HepG2 (cell line): Measurements from ENCODE around the gene MRFAP1. TPM values are rescaled to one million over a fixed set of nuclear protein-coding genes. Genes with fewer than 3 reads are reported as not detected.

Source experiments
- ATAC-seq: fragments of 200-7000 bp; cut with Tn5 transposase; 3 replicates; pipeline ENCODE4 v1.9.1; 2020; ENCODE audit warnings: mild to moderate bottlenecking, moderate library complexity
- BruUV-seq: library from RNA; stranded (reverse); fragments of 400-500 nt; replicated peaks from 2 replicates; lab custom pipeline; 2021; lab: Mats Ljungman, UMichigan
- CTCF ChIA-PET: fragments of 300-600 bp; formaldehyde crosslinking; extraction: SDS; loops from one replicate; lab custom pipeline; 2021; ENCODE audit warnings: low total read pairs, inconsistent platforms, low intra/inter-chr PET ratio; lab: Yijun Ruan, JAX
- POLR2A ChIA-PET: fragments of 350-600 bp; sonication (Branson Sonifier 250); formaldehyde crosslinking; loops from one replicate; lab custom pipeline; 2020; ENCODE audit warnings: antibody characterized with exemption, inconsistent platforms; lab: Yijun Ruan, JAX
- DNase-seq: peaks from one replicate; pipeline ENCODE4 v3.0.0-alpha.2; 2015; ENCODE audit warnings: low spot score
- FAIRE-seq: peaks from 3 replicates; lab custom pipeline; 2011; peaks lifted over from hg19 to GRCh38; lab: Jason Lieb, UNC
- H2AFZ ChIP-seq: one replicate; pipeline ENCODE4 v1.6.1; 2011; ENCODE audit warnings: low read length, inconsistent platforms
- H3K27ac ChIP-seq: fragments of 300-600 bp; 3 replicates; pipeline ENCODE4 v1.8.0; 2011; ENCODE audit warnings: mixed run types, mild to moderate bottlenecking, mixed read lengths, low read length, inconsistent platforms; ENCODE audit not compliant: insufficient read depth; ENCODE audit errors: extremely low read length
- H3K27me3 ChIP-seq, 2 experiments: fragments of 200-600 bp in 1 of 2; 2 replicates in 1 of 2; 3 replicates in 1 of 2; pipeline versions ENCODE4 v1.6.0 to v1.8.0; 2011; ENCODE audit warnings: low read length in 2 of 2, mild to moderate bottlenecking in 2 of 2, moderate library complexity in 2 of 2, inconsistent platforms in 1 of 2; ENCODE audit not compliant: insufficient read depth in 2 of 2, control insufficient read depth in 1 of 2
- H3K36me3 ChIP-seq, 2 experiments: fragments of 200-600 bp in 1 of 2; replicated peaks in 1 of 2; 2 replicates in 1 of 2; 3 replicates in 1 of 2; pipeline versions ENCODE4 v1.5.1 to v1.8.0; 2011; ENCODE audit warnings: low read length in 2 of 2, inconsistent platforms in 1 of 2; ENCODE audit not compliant: insufficient read depth in 2 of 2, control insufficient read depth in 1 of 2
- H3K4me1 ChIP-seq: 2 replicates; pipeline ENCODE4 v1.5.1; 2012; ENCODE audit warnings: low read length, inconsistent platforms; ENCODE audit not compliant: insufficient read depth
- H3K4me2 ChIP-seq: 2 replicates; pipeline ENCODE4 v1.6.0; 2011; ENCODE audit warnings: low read depth, low read length, inconsistent platforms
- H3K4me3 ChIP-seq, 3 experiments: fragments of 200-600 bp in 1 of 3; sonication (generic), shearing (Covaris generic) in 1 of 3; replicated peaks in 1 of 3; 2 replicates each; pipeline ENCODE4 v1.5.1; 2011 to 2016; ENCODE audit warnings: low read length in 3 of 3, inconsistent platforms in 2 of 3, low read depth in 2 of 3, mild to moderate bottlenecking in 2 of 3, control low read depth in 1 of 3, mixed read lengths in 1 of 3; ENCODE audit not compliant: insufficient read depth in 1 of 3
- H3K79me2 ChIP-seq: one replicate; pipeline ENCODE4 v1.6.1; 2011; ENCODE audit warnings: low read length, inconsistent platforms; ENCODE audit not compliant: insufficient read depth
- H3K9ac ChIP-seq: 2 replicates; pipeline ENCODE4 v1.6.0; 2011; ENCODE audit warnings: mild to moderate bottlenecking, low read depth, low read length, inconsistent platforms; ENCODE audit not compliant: insufficient read depth
- H3K9me3 ChIP-seq: 2 replicates; pipeline ENCODE4 v1.5.1; 2012; ENCODE audit warnings: mild to moderate bottlenecking, low read length
- H4K20me1 ChIP-seq: 2 replicates; pipeline ENCODE4 v1.6.0; 2011; ENCODE audit warnings: inconsistent platforms, mild to moderate bottlenecking, low read length, moderate library complexity; ENCODE audit not compliant: insufficient read depth
- AKAP8 ChIP-seq: sonication (generic); formaldehyde crosslinking; IDR thresholded peaks from 2 replicates; pipeline ENCODE4 v1.5.1; 2020; ENCODE audit warnings: mild to moderate bottlenecking, missing genetic modification reagents
- HDAC1 ChIP-seq: sonication (generic); formaldehyde crosslinking; IDR thresholded peaks from 2 replicates; pipeline ENCODE4 v1.5.1; 2020; ENCODE audit warnings: mild to moderate bottlenecking, missing genetic modification reagents
- ISX ChIP-seq: sonication (generic); formaldehyde crosslinking; conservative IDR thresholded peaks from 2 replicates; pipeline ENCODE4 v1.5.0; 2020; ENCODE audit warnings: missing genetic modification reagents
- JUND ChIP-seq: sonication (generic); formaldehyde crosslinking; IDR thresholded peaks from 2 replicates; pipeline ENCODE4 v1.8.0; 2022; ENCODE audit warnings: mild to moderate bottlenecking, missing genetic modification reagents
- MEIS2 ChIP-seq: sonication (generic); formaldehyde crosslinking; IDR thresholded peaks from 2 replicates; pipeline ENCODE4 v1.9.0; 2021; ENCODE audit warnings: mild to moderate bottlenecking, missing genetic modification reagents
- MYC ChIP-seq: sonication (generic); formaldehyde crosslinking; IDR thresholded peaks from 2 replicates; pipeline ENCODE4 v1.9.0; 2021; ENCODE audit warnings: missing genetic modification reagents, borderline replicate concordance
- RARA ChIP-seq: IDR thresholded peaks from 2 replicates; pipeline ENCODE4 v1.6.1; 2016; ENCODE audit warnings: missing genetic modification reagents, missing compliant biosample characterization
- RFX5 ChIP-seq: IDR thresholded peaks from 2 replicates; pipeline ENCODE4 v1.6.1; 2011; ENCODE audit warnings: low read depth, low read length, improper control_type of control experiment
- SRSF9 ChIP-seq: fragments of 200-400 bp; formaldehyde crosslinking; IDR thresholded peaks from 2 replicates; pipeline ENCODE4 v1.6.1; 2018; ENCODE audit warnings: borderline replicate concordance, mild to moderate bottlenecking, low read depth, low read length; ENCODE audit not compliant: insufficient read depth, poor library complexity, severe bottlenecking
- ZKSCAN1 ChIP-seq: fragments of 150-350 bp; IDR thresholded peaks from 2 replicates; pipeline ENCODE4 v1.6.1; 2014; ENCODE audit warnings: low read length
- ZNF605 ChIP-seq: sonication (generic); formaldehyde crosslinking; IDR thresholded peaks from 2 replicates; pipeline ENCODE4 v1.8.0; 2022; ENCODE audit warnings: mild to moderate bottlenecking, missing genetic modification reagents
- ZNF619 ChIP-seq: sonication (generic); formaldehyde crosslinking; IDR thresholded peaks from 2 replicates; pipeline ENCODE4 v1.4.0; 2020; ENCODE audit warnings: mild to moderate bottlenecking, missing genetic modification reagents
- WGBS: methylation state at CpG from one replicate; pipeline ENCODE4 v1.1.6; 2017; ENCODE audit warnings: low lambda C conversion rate; 5-methylcytosine and 5-hydroxymethylcytosine counted together
- in situ Hi-C: cut with HindIII; loops from 2 replicates; pipeline ENCODE4 v1.10.0; 2017; ENCODE audit warnings: low pct_unique_long_range_greater_than_20kb; ENCODE audit not compliant: extremely low pct_ligation_motif_present
- intact Hi-C: fragments of 100-400 bp; cut with micrococcal nuclease; formaldehyde crosslinking; loops from one replicate; pipeline ENCODE4 v1.10.0; 2022; ENCODE audit not compliant: unreplicated experiment
- polyA plus RNA-seq, 8 experiments: library from polyadenylated mRNA; depleted of rRNA in 3 of 8; stranded (reverse) in 7 of 8; unstranded in 1 of 8; fragments of >200 nt; fragmentation: Illumina TruSeq in 4 of 8; extraction: Trizol in 4 of 8; gene quantifications; 2 replicates each; pipeline versions ENCODE4 v1.2.1 to v1.2.3, GENCODE V29; 2011 to 2016; ENCODE audit warnings: low read depth in 4 of 8, missing spikeins in 1 of 8, mixed read lengths in 1 of 8; ENCODE audit not compliant: insufficient read depth in 1 of 8
- total RNA-seq, 5 experiments: library from RNA; depleted of rRNA; stranded (reverse); fragments of >200 nt; fragmentation: Illumina TruSeq; extraction: Trizol; gene quantifications; 2 replicates each; pipeline ENCODE4 v1.2.3, GENCODE V29; 2016; ENCODE audit warnings: low read depth in 1 of 5
- TF ChIP-seq, protein P1 (sequence below): sonication (generic); formaldehyde crosslinking; IDR thresholded peaks from 2 replicates; pipeline ENCODE4 v1.4.0; 2020; ENCODE audit warnings: mild to moderate bottlenecking, missing genetic modification reagents
- TF ChIP-seq, protein P2 (sequence below): sonication (generic); formaldehyde crosslinking; IDR thresholded peaks from 2 replicates; pipeline ENCODE4 v1.4.0; 2020; ENCODE audit warnings: missing genetic modification reagents, mild to moderate bottlenecking, borderline replicate concordance

The MRFAP1 gene
- total and polyA plus RNA-seq, 2 of the 13 experiments (the other 11 are each of a cell fraction or from before 2014, with no cell fraction given), result 112 to 158 TPM

DNA sequence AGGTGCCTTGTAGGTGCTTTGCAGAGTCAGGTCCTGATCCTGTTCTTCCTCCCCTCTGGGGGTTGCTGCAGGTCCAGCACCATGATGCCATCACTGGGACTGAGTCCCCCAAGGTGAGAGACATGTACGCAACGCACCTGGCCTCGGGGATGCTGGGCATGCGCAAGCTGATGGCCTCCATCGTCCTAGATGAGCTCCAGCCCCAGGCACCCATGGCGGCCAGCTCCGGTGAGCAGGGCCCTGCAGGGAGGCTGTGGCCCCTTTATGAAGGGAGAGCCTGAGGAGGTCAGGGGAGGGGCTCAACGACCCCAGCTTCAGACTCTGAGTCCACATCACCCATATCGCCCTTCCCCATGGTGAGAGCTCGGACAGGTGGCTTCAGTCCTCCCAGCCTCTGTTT lies 42.4 kb upstream of the MRFAP1 start:
- no peak for ATAC-seq
- no peaks in the 10 kb centered on the region; a peak in 1 of 5 replicates for H3K36me3 ChIP-seq
- WGBS, result 58% methylated on average over 2 of the region's 10 CpGs
- POLR2A ChIA-PET, result no interaction called here
- intact Hi-C loops, result no loop called here
- H2AFZ ChIP-seq, result no peak overlapping the region
- BruUV-seq, result no TSS peak
- no peak overlapping the region for H3K9ac ChIP-seq
- no peak for TF ChIP-seq RFX5
- TF ChIP-seq, protein P1, sequence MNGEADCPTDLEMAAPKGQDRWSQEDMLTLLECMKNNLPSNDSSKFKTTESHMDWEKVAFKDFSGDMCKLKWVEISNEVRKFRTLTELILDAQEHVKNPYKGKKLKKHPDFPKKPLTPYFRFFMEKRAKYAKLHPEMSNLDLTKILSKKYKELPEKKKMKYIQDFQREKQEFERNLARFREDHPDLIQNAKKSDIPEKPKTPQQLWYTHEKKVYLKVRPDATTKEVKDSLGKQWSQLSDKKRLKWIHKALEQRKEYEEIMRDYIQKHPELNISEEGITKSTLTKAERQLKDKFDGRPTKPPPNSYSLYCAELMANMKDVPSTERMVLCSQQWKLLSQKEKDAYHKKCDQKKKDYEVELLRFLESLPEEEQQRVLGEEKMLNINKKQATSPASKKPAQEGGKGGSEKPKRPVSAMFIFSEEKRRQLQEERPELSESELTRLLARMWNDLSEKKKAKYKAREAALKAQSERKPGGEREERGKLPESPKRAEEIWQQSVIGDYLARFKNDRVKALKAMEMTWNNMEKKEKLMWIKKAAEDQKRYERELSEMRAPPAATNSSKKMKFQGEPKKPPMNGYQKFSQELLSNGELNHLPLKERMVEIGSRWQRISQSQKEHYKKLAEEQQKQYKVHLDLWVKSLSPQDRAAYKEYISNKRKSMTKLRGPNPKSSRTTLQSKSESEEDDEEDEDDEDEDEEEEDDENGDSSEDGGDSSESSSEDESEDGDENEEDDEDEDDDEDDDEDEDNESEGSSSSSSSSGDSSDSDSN (CRISPR knock-in tag), result no peak
- 0 out of 2 replicates have a peak, but pooled peaks have one; percentile 16 for TF ChIP-seq ZKSCAN1
- TF ChIP-seq ZNF619, result no peak
- TF ChIP-seq AKAP8 (CRISPR knock-in tag), result no peak
- no peaks in the 10 kb centered on the region for H3K79me2 ChIP-seq
- H3K9me3 ChIP-seq, result no peaks in the 10 kb centered on the region
- no peak overlapping the region for H3K27ac ChIP-seq
- no peak for FAIRE-seq
- H3K27me3 ChIP-seq, result no peaks in the 10 kb centered on the region
- no peaks in the 10 kb centered on the region for H4K20me1 ChIP-seq
- CTCF ChIA-PET, result no interaction called here
- no peak for DNase-seq
- in situ Hi-C loops, result no loop called here
- no peak overlapping the region for H3K4me2 ChIP-seq
- no peak overlapping the region for H3K4me3 ChIP-seq
- H3K4me1 ChIP-seq, result peaks cover 20% of the 10 kb centered on the region

DNA sequence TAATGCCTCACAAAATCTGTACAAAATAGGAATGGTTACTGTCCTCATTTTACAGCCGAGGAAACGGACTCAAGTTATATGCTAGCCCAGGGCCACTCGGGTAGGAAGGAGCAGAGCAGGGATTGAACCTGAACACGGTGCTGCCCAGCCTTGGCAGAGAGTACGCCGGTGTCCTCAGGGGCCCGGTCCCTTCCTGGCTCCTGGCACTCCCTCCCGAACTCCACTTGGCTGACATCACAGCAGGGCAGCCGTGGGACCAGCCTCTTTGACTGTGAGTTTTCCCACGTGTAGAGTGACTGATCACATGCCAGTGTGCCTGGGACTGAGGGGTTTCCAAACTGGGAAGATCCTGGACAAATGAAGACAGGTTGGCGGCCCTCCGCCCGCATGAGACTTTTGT lies 41.8 kb upstream of the MRFAP1 start:
- no peaks in the 10 kb centered on the region for H3K9me3 ChIP-seq
- intact Hi-C loops, result no loop called here
- no peak overlapping the region for H3K27ac ChIP-seq
- H3K4me3 ChIP-seq, result no peak overlapping the region
- H3K9ac ChIP-seq, result no peak overlapping the region
- no peak for ATAC-seq
- H3K79me2 ChIP-seq, result no peaks in the 10 kb centered on the region
- POLR2A ChIA-PET, result no interaction called here
- no peak overlapping the region for H2AFZ ChIP-seq
- H4K20me1 ChIP-seq, result no peaks in the 10 kb centered on the region
- H3K27me3 ChIP-seq, result no peaks in the 10 kb centered on the region
- BruUV-seq, result no TSS peak
- DNase-seq, result no peak
- H3K4me1 ChIP-seq, result peaks cover 20% of the 10 kb centered on the region
- FAIRE-seq, result no peak
- no peak overlapping the region for H3K4me2 ChIP-seq
- in situ Hi-C loops, result no loop called here
- H3K36me3 ChIP-seq, result no peaks in the 10 kb centered on the region; a peak in 1 of 5 replicates
- CTCF ChIA-PET, result no interaction called here
- WGBS, result 83% methylated on average over 11 of the region's 13 CpGs
- TF ChIP-seq HDAC1 (CRISPR knock-in tag), result no peak
- TF ChIP-seq RARA (CRISPR knock-in tag), result no peak
- no peak for TF ChIP-seq ISX (CRISPR knock-in tag)
- no peak for TF ChIP-seq MEIS2 (CRISPR knock-in tag)
- no peak for TF ChIP-seq ZNF605
- TF ChIP-seq, protein P2, sequence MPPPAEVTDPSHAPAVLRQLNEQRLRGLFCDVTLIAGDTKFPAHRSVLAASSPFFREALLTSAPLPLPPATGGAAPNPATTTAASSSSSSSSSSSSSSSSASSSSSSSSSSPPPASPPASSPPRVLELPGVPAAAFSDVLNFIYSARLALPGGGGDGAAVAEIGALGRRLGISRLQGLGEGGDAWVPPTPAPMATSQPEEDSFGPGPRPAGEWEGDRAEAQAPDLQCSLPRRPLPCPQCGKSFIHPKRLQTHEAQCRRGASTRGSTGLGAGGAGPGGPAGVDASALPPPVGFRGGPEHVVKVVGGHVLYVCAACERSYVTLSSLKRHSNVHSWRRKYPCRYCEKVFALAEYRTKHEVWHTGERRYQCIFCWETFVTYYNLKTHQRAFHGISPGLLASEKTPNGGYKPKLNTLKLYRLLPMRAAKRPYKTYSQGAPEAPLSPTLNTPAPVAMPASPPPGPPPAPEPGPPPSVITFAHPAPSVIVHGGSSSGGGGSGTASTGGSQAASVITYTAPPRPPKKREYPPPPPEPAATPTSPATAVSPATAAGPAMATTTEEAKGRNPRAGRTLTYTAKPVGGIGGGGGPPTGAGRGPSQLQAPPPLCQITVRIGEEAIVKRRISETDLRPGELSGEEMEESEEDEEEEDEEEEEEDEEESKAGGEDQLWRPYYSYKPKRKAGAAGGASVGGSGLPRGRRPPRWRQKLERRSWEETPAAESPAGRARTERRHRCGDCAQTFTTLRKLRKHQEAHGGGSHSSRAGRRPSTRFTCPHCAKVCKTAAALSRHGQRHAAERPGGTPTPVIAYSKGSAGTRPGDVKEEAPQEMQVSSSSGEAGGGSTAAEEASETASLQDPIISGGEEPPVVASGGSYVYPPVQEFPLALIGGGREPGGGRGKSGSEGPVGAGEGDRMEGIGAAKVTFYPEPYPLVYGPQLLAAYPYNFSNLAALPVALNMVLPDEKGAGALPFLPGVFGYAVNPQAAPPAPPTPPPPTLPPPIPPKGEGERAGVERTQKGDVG (CRISPR knock-in tag), result no peak
- TF ChIP-seq MYC (CRISPR knock-in tag), result no peak
- TF ChIP-seq SRSF9, result no peak
- TF ChIP-seq JUND (CRISPR knock-in tag), result no peak
